ENCODE data around the gene SMNDC1.

The SMNDC1 gene

DNA sequence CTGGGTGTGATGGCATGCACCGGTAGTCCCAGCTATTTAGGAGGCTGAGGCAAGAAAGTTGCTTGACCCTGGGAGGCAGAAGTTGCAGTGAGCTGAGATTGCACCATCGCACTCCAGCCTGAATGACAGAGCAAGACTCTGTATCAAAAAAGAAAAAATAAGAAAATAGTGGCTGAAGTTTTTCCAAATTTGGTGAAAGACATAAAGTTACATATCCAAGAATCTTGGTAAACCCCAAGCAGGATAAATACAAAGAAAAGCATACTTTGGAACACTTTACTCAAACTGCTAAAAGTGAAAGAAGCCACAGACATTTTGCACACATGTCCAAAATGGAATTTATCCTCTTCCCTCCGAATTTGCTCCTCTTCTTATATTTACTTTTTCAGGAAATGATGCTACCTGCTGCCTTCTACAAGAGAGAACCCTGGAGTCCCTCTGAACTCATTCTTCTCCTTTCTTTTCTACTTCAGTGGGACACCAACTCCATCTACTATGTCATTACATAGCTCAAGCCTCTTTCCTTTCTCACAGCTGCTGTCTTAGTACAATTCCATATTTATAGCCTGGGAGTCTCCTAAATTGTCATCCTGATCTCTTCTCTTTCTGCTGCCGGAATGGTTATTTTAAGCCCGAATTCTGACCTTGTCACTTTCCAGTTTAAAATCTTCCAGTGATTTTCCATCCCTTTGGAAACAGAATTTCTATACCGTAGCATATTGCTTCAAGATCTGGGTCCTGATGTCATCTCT is 17.3 kb upstream of the SMNDC1 start:
- H3K9me2 ChIP-seq (replicated peaks; ENCODE audit: control insufficient read depth, low read length), result no peaks in the 10 kb centered on the region
- no peak overlapping the region for H3K27ac ChIP-seq (ENCODE audit: low read depth, low read length)
- H3K4me1 ChIP-seq (ENCODE audit: control insufficient read depth, low read length), result no peaks in the 10 kb centered on the region
- TF ChIP-seq EZH2phosphoT487 (IDR thresholded peaks at IDR 0.05; ENCODE audit: borderline replicate concordance, low read length), result no peak
- TF ChIP-seq, protein P1, sequence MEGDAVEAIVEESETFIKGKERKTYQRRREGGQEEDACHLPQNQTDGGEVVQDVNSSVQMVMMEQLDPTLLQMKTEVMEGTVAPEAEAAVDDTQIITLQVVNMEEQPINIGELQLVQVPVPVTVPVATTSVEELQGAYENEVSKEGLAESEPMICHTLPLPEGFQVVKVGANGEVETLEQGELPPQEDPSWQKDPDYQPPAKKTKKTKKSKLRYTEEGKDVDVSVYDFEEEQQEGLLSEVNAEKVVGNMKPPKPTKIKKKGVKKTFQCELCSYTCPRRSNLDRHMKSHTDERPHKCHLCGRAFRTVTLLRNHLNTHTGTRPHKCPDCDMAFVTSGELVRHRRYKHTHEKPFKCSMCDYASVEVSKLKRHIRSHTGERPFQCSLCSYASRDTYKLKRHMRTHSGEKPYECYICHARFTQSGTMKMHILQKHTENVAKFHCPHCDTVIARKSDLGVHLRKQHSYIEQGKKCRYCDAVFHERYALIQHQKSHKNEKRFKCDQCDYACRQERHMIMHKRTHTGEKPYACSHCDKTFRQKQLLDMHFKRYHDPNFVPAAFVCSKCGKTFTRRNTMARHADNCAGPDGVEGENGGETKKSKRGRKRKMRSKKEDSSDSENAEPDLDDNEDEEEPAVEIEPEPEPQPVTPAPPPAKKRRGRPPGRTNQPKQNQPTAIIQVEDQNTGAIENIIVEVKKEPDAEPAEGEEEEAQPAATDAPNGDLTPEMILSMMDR (IDR thresholded peaks at IDR 0.05; ENCODE audit: low read depth, low read length, poor library complexity, severe bottlenecking), result no peak
- H3K36me3 ChIP-seq (ENCODE audit: control insufficient read depth, low read length), result no peaks in the 10 kb centered on the region
- H3K4me3 ChIP-seq (ENCODE audit: low read length), result no peak overlapping the region
- H3K79me2 ChIP-seq (ENCODE audit: control insufficient read depth, low read length), result no peaks in the 10 kb centered on the region
- H3K4me2 ChIP-seq (ENCODE audit: low read length), result no peak overlapping the region
- H3K27me3 ChIP-seq (ENCODE audit: control insufficient read depth, low read length), result peaks cover 40% of the 10 kb centered on the region
- no peaks in the 10 kb centered on the region; the same call in 1 of the 2 replicates for H3K9me3 ChIP-seq (ENCODE audit: control insufficient read depth, insufficient read depth, low read length)
- H3F3A ChIP-seq (ENCODE audit: control insufficient read depth, insufficient read depth), result no peaks in the 10 kb centered on the region
- no peaks in the 10 kb centered on the region for H4K20me1 ChIP-seq (ENCODE audit: control insufficient read depth, insufficient read depth, low read depth, low read length)

DNA sequence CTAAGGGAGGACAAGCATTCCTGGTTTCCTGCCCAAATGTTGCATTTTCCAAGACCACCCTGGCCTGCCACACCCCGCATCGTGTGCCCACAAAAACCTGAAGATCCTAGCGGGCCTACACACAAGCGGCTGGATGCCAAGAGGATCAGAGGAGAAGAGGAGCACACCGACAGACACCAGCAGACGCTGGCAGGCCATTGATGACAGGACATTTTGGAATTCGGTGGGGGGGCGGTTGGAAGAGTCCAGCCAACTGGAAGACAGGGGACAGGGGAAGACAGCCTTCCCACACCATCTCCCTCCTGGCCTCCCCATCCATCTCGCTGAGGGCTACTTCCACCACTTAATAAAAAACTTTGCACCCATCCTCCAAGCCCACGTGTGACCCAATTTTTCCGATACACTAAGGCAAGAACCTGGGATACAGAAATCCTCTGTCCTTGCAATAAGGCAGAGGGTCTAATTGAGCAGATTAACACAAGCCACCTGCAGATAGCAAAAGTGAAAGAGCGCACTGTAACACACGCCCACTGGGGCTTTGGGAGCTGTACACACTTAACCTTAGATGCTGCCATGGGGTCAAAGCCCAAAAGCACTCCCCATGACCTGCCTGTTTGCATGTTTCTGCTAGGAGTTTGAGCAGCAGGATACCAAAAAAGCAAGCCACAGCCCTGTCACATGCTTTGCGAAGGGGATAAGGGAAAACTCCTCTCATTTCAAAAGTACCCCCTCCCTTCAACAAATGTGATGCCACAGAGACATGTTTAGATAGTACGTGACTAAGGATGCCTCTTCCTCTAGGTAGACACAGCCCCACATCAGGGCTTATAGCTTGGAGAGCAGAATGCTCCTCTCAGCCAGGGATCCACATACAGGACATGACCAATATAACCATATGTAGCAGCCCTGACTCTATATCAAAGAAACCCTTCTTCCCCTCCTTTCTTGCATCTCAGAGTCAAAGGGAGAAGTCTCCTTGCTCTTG is 13.4 kb upstream of the SMNDC1 start:
- Histone ChIP-seq H3K4me2 (ENCODE audit: low read length) (no peak overlapping the region), H3K4me1 (ENCODE audit: control insufficient read depth, low read length) (no peaks in the 10 kb centered on the region), H3K79me2 (ENCODE audit: control insufficient read depth, low read length) (no peaks in the 10 kb centered on the region), H3K27me3 (ENCODE audit: control insufficient read depth, low read length) (peaks cover 13% of the 10 kb centered on the region), H3K9me2 (replicated peaks; ENCODE audit: control insufficient read depth, low read length) (no peaks in the 10 kb centered on the region), H3K36me3 (ENCODE audit: control insufficient read depth, low read length) (no peaks in the 10 kb centered on the region), H4K20me1 (ENCODE audit: control insufficient read depth, insufficient read depth, low read depth, low read length) (no peaks in the 10 kb centered on the region), H3F3A (ENCODE audit: control insufficient read depth, insufficient read depth) (no peaks in the 10 kb centered on the region), H3K27ac (ENCODE audit: low read depth, low read length) (no peak overlapping the region), H3K9me3 (ENCODE audit: control insufficient read depth, insufficient read depth, low read length) (no peaks in the 10 kb centered on the region; the same call in 1 of the 2 replicates), H3K4me3 (ENCODE audit: low read length) (no peak overlapping the region)
- TF ChIP-seq, protein P1 (IDR thresholded peaks at IDR 0.05; ENCODE audit: low read depth, low read length, poor library complexity, severe bottlenecking), result no peak
- no peak for TF ChIP-seq EZH2phosphoT487 (IDR thresholded peaks at IDR 0.05; ENCODE audit: borderline replicate concordance, low read length)

DNA sequence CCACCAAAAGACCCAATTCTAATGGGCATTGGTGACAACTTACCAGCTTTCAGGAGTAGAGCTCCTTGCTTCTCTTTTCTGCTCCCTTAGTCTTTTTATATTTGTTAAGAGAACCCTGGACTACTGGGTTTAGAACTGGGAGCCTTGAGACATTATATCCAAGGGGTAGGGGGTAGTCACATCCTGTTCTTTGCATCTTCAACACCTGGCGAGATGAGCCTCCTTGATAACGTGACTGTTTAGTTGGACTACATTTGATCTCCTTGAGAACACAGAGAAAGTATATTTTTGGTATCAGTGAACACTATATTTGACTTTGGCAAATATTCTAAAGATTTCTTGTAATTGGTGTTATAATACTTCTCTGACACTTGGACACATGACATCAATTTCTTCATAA is 9.0 kb upstream of the SMNDC1 start:
- Histone ChIP-seq H3K9me2 (replicated peaks; ENCODE audit: control insufficient read depth, low read length) (no peaks in the 10 kb centered on the region), H3K27me3 (ENCODE audit: control insufficient read depth, low read length) (peaks cover 9% of the 10 kb centered on the region; the same call in 1 of the 2 replicates), H3K9me3 (ENCODE audit: control insufficient read depth, insufficient read depth, low read length) (no peaks in the 10 kb centered on the region), H3K27ac (ENCODE audit: low read depth, low read length) (no peak overlapping the region), H3K4me2 (ENCODE audit: low read length) (no peak overlapping the region), H3K79me2 (ENCODE audit: control insufficient read depth, low read length) (no peaks in the 10 kb centered on the region), H4K20me1 (ENCODE audit: control insufficient read depth, insufficient read depth, low read depth, low read length) (no peaks in the 10 kb centered on the region), H3K4me1 (ENCODE audit: control insufficient read depth, low read length) (peaks cover 9% of the 10 kb centered on the region; the same call in 1 of the 2 replicates), H3K36me3 (ENCODE audit: control insufficient read depth, low read length) (no peaks in the 10 kb centered on the region), H3K4me3 (ENCODE audit: low read length) (no peak overlapping the region), H3F3A (ENCODE audit: control insufficient read depth, insufficient read depth) (no peaks in the 10 kb centered on the region)
- TF ChIP-seq, protein P1 (IDR thresholded peaks at IDR 0.05; ENCODE audit: low read depth, low read length, poor library complexity, severe bottlenecking), result no peak
- no peak for TF ChIP-seq EZH2phosphoT487 (IDR thresholded peaks at IDR 0.05; ENCODE audit: borderline replicate concordance, low read length)
